GDM1 (cell line): Measurements from ENCODE around the gene SEPTIN14.
"Not testable (repeated sequence)": the region's sequence is repeated elsewhere in the genome, so short reads cannot be mapped to it uniquely, and the experiment has no call there.

Experiments used
- DNase-seq: peaks from one replicate; lab custom pipeline; 2025; lab: John Stamatoyannopoulos, UW

Gene SEPTIN14

GRCh38 chr7:55862652-55863051 lies at the start of gene SEPTIN14:
TSS of gene SEPTIN14 (minus strand) at chr7:55862752. CDS start at chr7:55861996, 756 bp downstream.
- not testable (repeated sequence) for DNase-seq

- no peak for DNase-seq
These were observed 41.6 kb upstream of the SEPTIN14 start for GRCh38 chr7:55903985-55904759.

- DNase-seq, result not testable (repeated sequence)
These were observed 38.5 kb upstream of the SEPTIN14 start for GRCh38 chr7:55901059-55901458.

- DNase-seq, result no peak
These were observed 35.7 kb upstream of the SEPTIN14 start for GRCh38 chr7:55898287-55898686.

- DNase-seq, result no peak
These were observed 32.5 kb upstream of the SEPTIN14 start for GRCh38 chr7:55895021-55895420.

GRCh38 chr7:55893940-55894339 lies 31.4 kb upstream of the SEPTIN14 start:
- DNase-seq, result no peak

- not testable (repeated sequence) for DNase-seq
These were observed 25.8 kb upstream of the SEPTIN14 start for GRCh38 chr7:55888378-55888777.

GRCh38 chr7:55887821-55888247 lies 25.3 kb upstream of the SEPTIN14 start:
- no peak for DNase-seq

- no peak for DNase-seq
These were observed 21.8 kb upstream of the SEPTIN14 start for GRCh38 chr7:55884321-55884720.

GRCh38 chr7:55878691-55879090 lies 16.1 kb upstream of the SEPTIN14 start:
- DNase-seq, result no peak

GRCh38 chr7:55877308-55877707 lies 14.8 kb upstream of the SEPTIN14 start:
- DNase-seq, result no peak

GRCh38 chr7:55873765-55874164 lies 11.2 kb upstream of the SEPTIN14 start:
- no peak for DNase-seq

GRCh38 chr7:55871932-55872485 lies 9.5 kb upstream of the SEPTIN14 start:
- DNase-seq, result no peak

GRCh38 chr7:55868989-55869388 lies 6.4 kb upstream of the SEPTIN14 start:
- not testable (repeated sequence) for DNase-seq

GRCh38 chr7:55845164-55845563 lies 17.4 kb downstream of the SEPTIN14 start:
- not testable (repeated sequence) for DNase-seq

- no peak for DNase-seq
These were observed 24.0 kb downstream of the SEPTIN14 start for GRCh38 chr7:55838595-55838994.

- DNase-seq, result no peak
These were observed 35.0 kb downstream of the SEPTIN14 start for GRCh38 chr7:55827577-55827976.

GRCh38 chr7:55818686-55819085 lies 43.9 kb downstream of the SEPTIN14 start:
- no peak for DNase-seq

- DNase-seq, result not testable (repeated sequence)
These were observed 65.3 kb downstream of the SEPTIN14 start for GRCh38 chr7:55797260-55797659.

- no peak for DNase-seq
These were observed 68.0 kb downstream of the SEPTIN14 start for GRCh38 chr7:55794527-55794926.

- DNase-seq, result no peak
These were observed 70.5 kb downstream of the SEPTIN14 start for GRCh38 chr7:55792048-55792447.

- DNase-seq, result no peak
These were observed 74.8 kb downstream of the SEPTIN14 start for GRCh38 chr7:55787796-55788195.

GRCh38 chr7:55786901-55787300 lies 75.7 kb downstream of the SEPTIN14 start:
- no peak for DNase-seq

GRCh38 chr7:55785444-55785843 lies 77.1 kb downstream of the SEPTIN14 start:
- DNase-seq, result not testable (repeated sequence)
